ENCODE measurements around the gene KIAA1217.

- TF ChIP-seq CTCF (IDR thresholded peaks at IDR 0.05), result no peak
- no peak for TF ChIP-seq POLR2A (IDR thresholded peaks at IDR 0.05)
Measured at GRCh38 chr10:24569828-24570657, 361.1 kb downstream of the KIAA1217 start.
